HG03066 (cell line): ENCODE results near the gene MIEF2.

Experiments used
- ATAC-seq: cut with Tn5 transposase; IDR thresholded peaks from one replicate; pipeline ENCODE4 v1.9.1; 2021; ENCODE audit warnings: low read depth; ENCODE audit not compliant: unreplicated experiment

MIEF2 gene

DNA sequence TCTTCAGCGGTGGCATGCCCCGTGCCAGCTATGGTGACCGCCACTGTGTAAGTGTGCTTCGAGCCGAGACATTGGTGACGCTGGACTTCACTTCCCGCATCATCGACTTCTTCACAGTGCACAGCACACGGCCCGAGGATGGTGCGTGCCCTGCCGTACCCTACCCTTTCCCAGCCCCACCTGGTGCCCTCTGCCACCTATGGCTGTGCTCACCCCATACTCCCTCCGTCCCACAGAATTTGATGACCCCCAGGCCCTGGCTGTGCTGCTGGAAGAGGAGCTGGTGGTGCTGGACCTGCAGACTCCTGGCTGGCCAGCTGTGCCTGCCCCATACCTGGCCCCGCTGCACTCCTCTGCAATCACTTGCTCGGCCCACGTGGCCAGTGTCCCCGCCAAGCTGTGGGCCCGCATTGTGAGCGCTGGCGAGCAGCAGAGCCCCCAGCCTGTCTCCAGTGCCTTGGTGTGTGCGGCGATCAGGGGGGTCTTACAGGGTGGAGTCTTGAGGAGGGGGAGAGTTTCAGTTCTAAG lies 25.5 kb upstream of the MIEF2 start:
- ATAC-seq: no peak

DNA sequence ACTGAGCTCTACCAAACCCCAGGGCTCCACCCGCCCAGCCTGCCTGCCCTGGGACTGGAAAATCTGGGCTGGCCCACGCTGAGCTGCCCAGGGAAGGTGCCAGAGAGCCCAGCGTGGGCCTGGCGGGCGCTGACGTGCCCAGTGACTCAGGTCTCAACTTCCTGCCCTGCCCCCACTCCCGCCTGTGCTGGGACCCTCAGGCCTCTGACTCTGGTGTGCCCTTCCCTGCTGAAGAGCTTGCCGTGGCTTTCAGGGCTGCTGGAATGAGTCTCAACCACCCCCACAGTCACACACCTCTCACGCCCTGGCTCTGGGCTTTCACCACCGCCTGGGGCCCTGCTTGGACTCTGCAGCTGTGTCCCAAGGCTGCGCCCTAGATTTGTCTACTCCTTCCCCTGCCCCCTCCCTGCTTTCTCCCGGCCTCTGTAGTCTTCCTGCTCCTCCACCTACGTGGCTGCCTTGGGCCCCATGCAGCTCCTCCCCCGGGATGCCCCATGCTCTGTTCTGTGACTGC lies 24.7 kb upstream of the MIEF2 start:
- no peak for ATAC-seq

DNA sequence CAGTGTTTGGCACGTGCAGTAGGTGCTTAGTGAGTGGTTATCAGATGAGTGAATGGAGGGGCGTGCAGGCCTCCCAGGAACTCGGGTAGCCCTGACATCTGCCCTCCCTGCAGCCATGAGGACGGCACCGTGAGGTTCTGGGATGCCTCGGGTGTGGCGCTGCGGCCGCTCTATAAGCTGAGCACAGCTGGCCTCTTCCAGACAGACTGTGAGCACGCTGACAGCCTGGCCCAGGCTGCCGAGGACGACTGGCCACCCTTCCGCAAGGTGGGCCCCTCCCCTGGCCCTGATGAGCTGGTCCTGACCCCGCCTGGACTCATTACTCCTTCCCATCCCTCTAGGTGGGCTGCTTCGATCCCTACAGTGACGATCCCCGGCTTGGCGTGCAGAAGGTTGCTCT lies 24.0 kb upstream of the MIEF2 start:
- ATAC-seq: no peak

DNA sequence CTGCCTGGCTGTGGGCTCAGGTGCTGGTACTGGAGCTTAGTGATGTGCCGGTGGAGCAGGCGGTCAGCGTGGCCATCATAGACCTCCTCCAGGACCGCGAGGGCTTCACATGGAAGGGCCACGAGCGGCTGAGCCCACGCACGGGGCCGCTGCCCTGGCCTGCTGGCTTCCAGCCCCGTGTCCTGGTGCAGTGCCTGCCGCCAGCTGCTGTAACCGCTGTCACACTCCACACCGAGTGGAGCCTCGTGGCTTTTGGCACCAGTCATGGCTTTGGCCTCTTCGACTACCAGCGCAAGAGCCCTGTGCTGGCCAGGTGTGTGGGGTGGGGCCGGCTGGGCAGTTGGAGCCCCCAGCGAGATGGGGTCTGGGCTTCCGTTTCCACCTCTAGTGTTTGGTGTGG lies 23.0 kb upstream of the MIEF2 start:
- ATAC-seq: no peak

DNA sequence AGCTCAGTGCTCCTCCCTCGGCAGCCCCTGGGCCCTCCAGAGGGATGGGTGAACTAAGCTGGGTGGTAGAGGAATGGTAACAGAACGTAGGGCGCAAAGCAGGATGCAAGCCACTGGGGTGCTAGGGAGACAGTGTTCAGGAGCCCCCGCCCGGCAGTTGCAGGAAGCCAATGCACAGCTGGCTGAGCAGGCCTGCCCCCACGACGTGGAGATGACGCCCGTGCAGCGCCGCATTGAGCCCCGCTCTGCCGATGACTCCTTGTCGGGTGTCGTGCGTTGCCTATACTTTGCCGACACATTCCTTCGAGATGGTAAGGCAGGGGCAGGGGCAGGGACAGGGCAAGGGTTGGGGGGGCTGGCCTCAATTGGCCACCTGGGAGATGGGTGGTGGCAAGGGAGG lies 22.2 kb upstream of the MIEF2 start:
- ATAC-seq: no peak

DNA sequence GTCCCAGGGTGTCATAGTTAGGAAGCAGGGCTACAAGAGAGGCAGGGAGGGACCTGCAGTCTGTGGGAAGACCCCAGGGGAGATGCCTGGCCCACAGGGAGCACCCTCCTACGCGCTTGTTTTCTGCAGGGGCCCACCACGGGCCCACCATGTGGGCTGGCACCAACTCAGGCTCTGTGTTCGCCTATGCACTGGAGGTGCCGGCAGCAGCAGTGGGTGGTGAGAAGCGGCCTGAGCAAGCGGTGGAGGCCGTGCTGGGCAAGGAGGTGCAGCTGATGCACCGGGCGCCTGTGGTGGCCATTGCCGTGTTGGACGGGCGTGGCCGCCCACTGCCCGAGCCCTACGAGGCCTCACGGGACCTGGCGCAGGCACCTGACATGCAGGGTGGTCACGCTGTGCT lies 20.0 kb upstream of the MIEF2 start:
- ATAC-seq: no peak

DNA sequence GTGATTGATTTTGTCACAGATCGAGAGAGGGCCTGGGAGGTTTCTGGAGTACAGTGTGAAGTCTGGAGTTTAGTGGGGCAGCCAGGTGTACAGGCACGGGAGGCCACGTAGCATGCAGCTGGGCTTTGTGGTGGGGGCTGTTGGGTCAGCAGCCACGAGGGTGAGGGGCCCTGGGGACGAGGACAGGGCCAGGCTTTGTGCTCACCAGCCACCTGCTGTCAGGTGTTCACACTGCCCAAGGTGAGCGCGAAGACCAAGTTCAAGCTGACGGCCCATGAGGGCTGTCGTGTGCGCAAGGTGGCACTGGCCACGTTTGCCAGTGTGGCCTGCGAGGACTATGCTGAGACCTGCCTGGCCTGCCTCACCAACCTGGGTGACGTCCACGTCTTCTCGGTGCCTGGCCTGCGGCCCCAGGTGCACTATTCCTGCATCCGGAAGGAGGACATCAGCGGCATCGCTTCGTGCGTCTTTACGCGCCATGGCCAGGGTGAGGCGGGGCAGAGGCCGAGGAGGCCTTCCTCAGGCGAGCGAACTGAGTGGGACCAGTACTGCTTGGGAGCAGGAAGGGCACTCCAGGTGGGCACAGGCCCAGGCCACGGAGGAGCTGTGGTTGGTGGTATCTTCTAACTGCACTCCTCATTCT lies 19.1 kb upstream of the MIEF2 start:
- ATAC-seq: no peak

DNA sequence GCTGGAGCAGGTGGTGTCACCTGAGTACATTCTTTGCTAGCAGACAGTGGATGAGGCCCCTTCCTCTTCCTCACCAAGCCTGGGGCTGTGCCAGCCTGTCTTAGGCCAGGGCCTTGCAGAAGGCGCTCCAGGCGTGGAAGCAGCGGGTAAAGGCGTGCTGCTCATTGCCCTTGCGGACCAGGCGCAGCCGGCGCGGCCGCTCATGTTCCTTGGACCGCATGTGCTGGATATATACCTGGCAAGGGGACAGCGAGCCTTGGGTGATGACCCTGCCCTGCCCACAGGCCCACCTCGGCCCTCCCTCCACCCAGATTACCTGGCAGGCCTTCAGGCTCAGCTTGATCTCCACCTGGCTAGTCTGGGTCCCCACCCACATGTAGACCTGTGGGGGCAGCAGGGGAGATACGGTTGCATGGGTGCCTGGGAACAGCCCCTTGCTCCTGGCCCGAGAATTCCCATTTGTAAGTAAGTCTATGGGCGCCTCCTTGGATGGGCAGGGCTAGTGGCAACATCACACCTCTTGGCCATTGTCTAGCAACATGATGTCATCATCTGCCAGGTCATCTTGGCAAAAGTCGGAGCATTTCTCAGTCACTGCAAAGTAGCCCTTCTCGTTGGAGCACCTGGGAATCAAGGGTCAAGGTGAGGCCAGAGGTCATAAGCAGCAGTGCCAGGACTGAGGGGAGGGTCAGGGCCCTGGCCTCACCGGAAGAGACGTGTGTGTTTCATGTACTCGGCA lies 15.3 kb upstream of the MIEF2 start:
- ATAC-seq: no peak

DNA sequence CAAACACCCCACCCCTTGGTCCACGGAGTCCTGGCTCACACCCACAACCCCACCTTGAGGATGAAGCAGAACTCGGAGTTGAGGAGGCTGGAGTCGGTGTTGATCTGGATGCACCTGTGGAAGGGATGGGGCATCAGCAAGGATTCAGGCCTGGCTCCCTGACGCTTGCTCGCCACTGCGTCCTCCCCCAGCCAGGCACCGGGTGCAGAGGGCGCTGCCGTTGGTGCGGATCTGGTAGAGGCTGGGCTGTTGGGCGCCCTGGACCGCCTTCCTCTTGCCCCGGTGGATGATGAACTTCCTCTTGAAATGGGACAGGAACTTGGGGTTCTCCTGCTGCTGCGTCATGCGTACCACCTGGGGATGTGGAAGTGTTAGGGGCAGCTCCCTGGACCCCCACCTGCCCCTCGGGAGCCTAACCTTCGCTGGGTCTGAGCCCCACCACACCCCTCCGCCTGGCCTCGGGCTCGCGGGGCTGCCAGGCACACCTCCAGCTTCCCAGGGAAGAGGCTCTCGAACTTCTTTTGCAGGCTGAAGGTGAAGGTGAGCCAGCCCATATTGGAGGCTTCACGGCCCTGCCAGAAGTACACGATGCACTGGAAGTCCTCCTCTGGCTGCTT lies 14.2 kb upstream of the MIEF2 start:
- ATAC-seq: no peak

DNA sequence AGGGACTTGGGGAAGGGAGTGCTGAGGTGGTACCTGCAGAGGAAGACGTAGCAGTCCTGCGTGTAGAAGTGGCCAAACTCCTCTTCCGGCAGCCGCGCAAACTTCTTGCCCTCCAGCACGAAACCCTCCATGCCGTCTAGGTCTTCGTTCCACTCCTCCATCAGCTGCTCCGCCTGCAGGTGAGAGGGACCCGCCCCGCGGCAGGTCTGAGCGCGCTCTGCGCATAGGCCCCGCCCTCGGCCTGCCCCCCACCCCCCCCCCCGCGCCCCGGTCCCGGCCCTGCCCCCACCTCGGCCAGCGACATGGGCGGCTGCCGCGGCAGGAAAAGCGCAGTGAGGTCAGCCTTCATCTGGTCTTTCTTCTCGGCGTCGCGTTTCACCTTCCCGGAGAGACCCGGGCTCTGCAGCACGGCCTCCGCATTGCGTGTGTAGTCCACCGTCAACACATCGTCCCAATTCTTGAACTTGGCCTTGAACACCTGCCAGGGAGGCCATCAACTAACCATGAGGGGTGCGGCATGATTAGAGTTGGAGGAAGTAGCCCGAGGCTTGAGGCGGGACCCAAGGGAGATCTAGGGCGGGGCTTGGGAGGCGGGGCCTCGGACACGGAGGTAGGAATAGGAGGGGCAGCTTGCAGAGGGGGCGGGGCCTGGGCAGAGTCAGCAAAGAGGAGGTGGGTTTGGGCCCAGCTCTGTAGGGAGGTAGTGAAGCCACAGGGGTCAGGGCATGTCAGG lies 13.4 kb upstream of the MIEF2 start:
- ATAC-seq: no peak

DNA sequence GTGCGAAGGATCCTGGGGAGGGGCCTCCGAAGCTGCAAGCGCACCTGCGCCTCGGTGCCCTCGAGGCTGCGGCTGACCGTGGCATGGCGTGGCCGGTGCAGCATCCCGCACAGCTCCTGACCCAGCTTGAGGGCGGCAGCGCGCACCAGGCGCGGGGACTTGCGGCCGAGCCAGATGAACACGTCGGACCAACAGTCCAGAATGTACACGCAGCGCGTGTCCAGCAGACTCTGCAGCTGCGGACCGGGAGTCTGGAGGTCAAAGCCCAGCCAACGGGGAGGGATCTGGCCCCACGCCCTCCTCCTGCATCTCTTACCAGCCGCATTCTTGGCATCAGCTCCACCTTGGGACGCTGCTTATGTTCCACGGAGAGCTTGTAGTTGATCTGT lies 12.9 kb upstream of the MIEF2 start:
- ATAC-seq: no peak

DNA sequence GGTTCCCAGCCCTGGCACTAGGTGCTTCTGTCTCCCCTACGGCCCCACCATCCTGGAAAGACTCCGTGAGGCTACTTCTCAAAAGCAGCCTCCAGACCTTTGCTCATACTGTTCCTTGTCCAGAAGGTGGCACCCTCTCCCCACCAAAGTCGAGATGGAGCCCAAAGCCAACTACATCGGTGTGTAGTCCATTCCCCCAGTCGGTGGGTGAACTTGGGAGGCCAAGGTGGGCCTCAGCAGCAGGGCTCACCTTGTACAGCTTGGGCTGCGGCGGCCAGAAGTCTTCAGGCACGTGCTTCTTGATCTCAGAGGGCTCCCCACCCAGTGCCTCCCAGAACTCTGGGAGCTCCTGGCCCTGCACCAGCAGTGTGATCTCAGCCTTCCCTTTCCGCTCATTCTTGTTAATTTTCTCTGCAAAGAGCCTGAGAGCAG lies 12.1 kb upstream of the MIEF2 start:
- ATAC-seq: no peak

DNA sequence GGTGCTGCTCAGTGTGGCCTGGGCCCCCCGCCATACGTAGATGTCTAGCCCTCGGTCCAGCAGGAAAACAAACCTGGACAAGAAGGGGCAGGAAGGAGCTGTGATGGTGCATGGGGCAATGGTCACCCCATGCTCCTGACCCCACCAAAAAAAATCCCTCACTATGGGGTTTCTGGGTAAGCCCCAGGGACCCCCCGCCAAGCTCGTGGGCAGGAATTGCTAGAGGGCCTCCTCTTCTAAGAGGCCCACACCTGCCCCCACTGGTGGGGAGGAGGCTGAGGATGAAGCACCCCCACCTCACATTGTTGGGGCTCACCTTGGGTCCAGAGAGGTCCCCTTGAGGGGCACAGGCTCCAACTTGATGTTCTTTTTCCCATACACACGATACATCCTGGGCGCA lies 11.7 kb upstream of the MIEF2 start:
- no peak for ATAC-seq

DNA sequence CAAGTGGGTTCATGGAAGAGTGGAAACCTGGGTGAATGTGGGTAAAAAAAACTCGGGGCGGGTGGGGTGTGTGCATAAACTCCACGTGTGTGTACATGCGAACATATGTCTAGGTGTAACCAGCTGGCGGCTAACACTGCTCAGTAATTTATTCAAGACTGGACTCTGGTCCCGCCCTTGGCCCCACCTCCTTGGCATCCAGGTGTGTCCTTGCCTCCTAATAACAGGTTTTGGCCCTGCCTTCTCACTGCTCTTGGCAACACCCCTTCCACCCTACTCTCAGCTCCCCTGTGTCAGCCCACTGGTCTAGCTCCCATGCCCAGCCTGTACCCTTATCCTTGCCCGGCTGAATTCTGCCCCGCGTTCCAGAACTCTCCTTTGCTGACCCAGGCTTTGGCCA lies 10.2 kb upstream of the MIEF2 start:
- no peak for ATAC-seq

DNA sequence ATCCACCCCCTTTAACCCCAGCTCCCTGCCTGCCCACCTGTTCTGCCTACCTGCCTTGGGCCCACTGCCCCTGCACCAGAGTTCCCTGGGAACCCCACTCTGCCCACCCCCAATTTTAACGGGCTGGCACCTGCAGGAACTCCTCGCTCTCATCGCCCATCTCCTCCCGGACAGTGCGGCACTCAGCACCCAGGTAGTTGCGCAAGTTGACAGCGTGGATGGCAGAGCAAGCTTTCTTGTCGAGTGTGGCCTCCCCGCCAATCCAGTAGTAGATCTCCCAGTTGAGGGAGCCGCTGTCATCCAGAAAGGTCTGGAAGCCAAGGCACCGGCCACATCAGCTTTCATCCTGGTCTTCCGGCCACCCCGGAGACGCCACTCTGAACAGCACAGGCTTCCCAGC lies 9.8 kb upstream of the MIEF2 start:
- no peak for ATAC-seq

DNA sequence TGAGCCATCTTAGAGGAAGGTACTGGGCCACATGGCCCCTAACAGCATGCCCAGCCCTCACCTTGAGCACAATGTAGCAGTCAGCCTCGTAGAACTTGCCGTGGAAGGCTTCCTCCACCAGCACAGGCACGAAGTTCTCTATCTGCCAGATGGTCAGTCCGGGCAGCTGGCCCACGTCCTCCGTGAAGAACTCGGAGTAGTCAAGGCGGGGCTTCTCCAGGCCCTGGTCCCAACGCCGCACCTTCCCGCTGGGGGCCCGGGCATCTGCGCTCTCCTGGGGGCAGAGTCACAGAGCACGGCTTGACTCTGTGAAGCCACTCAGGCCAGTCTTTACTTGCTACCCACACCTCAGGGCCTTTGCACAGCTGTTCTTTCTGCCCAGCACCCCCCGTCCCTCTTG lies 9.3 kb upstream of the MIEF2 start:
- ATAC-seq: no peak

DNA sequence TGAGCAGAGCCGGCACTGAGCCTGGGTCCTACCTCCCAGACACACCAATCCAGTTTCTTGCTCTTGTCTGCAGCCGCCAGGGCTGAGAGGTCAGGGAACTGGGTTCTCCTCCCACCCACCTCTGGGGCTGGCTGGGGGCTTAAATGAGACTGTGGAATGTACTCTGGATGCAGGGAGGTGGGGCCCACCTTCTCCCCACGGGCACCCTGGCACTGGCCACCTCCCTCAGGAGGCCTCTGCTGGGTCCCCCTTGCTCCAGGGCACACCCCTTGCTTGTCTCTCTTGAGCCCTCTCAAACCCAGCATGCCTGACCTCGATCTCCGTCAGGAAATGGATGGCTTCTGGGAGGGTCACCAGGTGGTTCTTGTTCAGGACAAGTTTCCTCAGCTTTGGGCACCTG lies 8.3 kb upstream of the MIEF2 start:
- ATAC-seq: no peak

DNA sequence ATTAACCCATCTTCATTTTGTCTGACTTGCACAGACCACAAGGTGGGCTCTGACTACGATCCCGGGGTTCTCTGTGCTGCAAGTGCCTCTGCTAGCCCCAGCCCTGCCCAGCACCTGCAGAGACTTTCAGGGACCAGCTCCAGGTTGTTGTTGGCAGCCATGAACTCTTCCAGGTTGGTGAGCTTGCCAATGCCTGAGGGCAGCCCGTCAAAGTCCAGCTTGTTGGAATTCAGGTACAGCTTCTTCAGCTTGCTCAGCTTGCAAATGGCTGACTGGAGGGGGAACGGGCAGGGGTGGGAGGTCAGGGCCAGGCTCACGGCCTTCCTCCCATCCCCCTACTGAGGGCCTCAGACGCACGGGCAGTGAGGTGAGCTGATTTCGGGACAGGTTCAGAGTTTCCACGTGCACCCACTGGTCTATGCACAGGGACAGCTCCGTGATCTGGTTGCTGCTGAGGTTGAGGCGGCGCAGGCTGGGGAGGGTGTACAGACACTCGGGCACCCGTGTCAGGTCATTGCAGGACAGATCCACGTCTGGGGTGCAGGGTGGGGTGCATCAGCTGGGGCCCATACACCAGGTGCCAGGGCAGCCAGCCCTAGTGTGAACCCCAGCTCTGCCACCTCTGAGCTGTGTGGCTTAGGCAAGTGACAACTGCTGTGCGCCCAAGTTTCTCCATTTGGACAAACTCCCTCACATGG lies 7.1 kb upstream of the MIEF2 start:
- ATAC-seq: no peak

DNA sequence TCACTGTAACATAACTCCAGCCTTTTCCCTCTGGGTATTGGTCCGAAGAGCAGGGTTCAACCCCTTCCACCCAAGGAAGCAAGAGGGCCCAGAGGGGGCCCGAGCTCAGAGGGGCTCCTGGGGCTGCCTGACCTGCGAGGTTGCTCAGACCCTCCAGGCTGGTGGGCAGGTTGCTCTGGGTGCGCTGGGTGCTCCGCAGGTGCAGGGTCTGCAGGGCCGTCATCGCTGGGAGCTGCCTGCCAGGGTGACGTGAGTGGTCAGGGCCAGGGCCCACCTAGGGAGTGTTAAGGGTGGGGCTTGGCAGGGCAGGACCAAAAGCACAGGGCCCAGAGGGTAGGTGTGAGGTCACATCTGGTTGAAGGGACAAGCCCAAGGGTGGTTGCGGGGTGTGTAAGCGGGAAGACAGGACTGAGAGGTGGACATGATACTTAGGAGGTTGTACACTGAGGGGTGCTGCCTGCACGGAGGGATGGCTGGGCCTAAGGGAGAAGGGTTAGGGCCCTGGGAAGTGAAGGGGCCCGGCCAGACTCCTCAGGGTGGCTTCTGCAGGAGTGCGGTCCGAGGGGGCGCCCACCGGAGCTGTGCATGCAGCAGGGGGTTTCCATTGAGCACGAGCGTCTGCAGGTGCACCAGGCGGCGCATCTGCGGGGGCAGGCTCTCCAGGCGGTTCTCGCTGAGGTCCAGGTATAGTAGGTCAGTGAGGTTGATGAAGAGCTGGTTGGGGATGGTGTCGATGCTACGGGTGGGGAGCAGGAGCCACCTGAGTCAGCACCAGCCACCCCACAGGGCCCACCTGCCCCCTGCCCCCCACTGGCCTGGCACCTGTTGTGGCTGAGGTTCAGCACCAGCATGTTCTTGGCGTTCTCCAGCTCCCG lies 6.3 kb upstream of the MIEF2 start:
- no peak for ATAC-seq
